ENCODE results near the gene SF3A2. TPM values are rescaled to one million over a fixed set of nuclear protein-coding genes. Genes with fewer than 3 reads are reported as not detected.

The SF3A2 gene
- total and polyA plus RNA-seq, 10 of the 15 experiments (the other 5 are each of a cell fraction or from before 2014, with no cell fraction given): 0.33 to 143 (median 30.6) TPM

GRCh38 chr19:2288818-2289713 is 52.4 kb downstream of the SF3A2 start (continued):
- no peak for TF ChIP-seq CBX5 (IDR thresholded peaks at IDR 0.05; ENCODE audit: low read depth)
- 0 out of 2 replicates have a peak, but pooled peaks have one; percentile 28 for TF ChIP-seq LARP7 (IDR thresholded peaks at IDR 0.05)
- TF ChIP-seq RELB (IDR thresholded peaks at IDR 0.05; ENCODE audit: low read depth): peak; percentile 72
- no peak for TF ChIP-seq USF1 (IDR thresholded peaks at IDR 0.05; ENCODE audit: borderline replicate concordance, extremely low read length, insufficient read depth, low read depth, low read length)

- WGBS (ENCODE audit: insufficient coverage, insufficient replicate concordance, low lambda C conversion rate, missing lambda C conversion rate): 1% methylated on average over 52 of the region's 74 CpGs
- BruUV-seq (replicated peaks): TSS peak; percentile 55
- no peaks in the 10 kb centered on the region for H3K9me3 ChIP-seq (replicated peaks; ENCODE audit: control insufficient read depth, insufficient read depth, low read length)
- H3K27me3 ChIP-seq (replicated peaks in 1 of 2; ENCODE audit: control insufficient read depth in 2 of 2, insufficient read depth in 2 of 2, low read length in 1 of 2): no peaks in the 10 kb centered on the region
- H3K4me1 ChIP-seq (ENCODE audit: control insufficient read depth, insufficient read depth, low read length): peaks cover 30% of the 10 kb centered on the region
- FAIRE-seq (peak; percentile 95), ATAC-seq (peak; percentile 72), DNase-seq (ENCODE audit: low read depth, low spot score) (peak; percentile 48)
- RAD21 ChIA-PET (ENCODE audit: unreplicated experiment): interaction anchor here (0.6 to 1.7 kb wide), 9 partner anchors 27 to 121 kb away, joined by 3 to 10 read pairs (median 4); partner anchors contain the start of genes LSM7 and SPPL2B
- H3K4me2 ChIP-seq (ENCODE audit: control insufficient read depth, insufficient read depth): peak overlapping the region; percentile 98
- H2AFZ ChIP-seq (ENCODE audit: control insufficient read depth, low read depth, low read length): peak overlapping the region; percentile 72
- H3K79me2 ChIP-seq (ENCODE audit: control insufficient read depth, insufficient read depth, low read length): no peaks in the 10 kb centered on the region; the same call in 1 of the 2 replicates
- H4K20me1 ChIP-seq (ENCODE audit: control insufficient read depth, insufficient read depth): no peaks in the 10 kb centered on the region
- SMC1A ChIA-PET (ENCODE audit: uncharacterized antibody, unreplicated experiment): interaction anchor here (1.1 to 2.9 kb wide), 4 partner anchors 13 to 103 kb away, joined by 3 to 11 read pairs (median 8); no protein-coding TSS in a partner anchor
- peak overlapping the region; percentile 65 for H3K4me3 ChIP-seq
- intact Hi-C loops (cut with micrococcal nuclease; ENCODE audit: unreplicated experiment): loop anchor here (1.0 kb wide), 1 partner anchor 38 kb away; the partner anchor contains the start of genes LSM7 and SPPL2B
- POLR2A ChIA-PET: interaction anchor here (0.5 to 1.5 kb wide), 6 partner anchors 18 to 198 kb away, joined by 3 to 8 read pairs (median 5); partner anchors contain the start of genes LSM7 and SPPL2B
- in situ Hi-C loops (cut with MboI): no loop called here
- CTCF ChIA-PET: interaction anchor here (0.6 to 2.5 kb wide), 6 partner anchors 16 to 102 kb away, joined by 3 to 13 read pairs (median 4); no protein-coding TSS in a partner anchor
- H3K27ac ChIP-seq (ENCODE audit: control insufficient read depth, insufficient read depth): peak overlapping the region; percentile 74
- H3K9ac ChIP-seq (ENCODE audit: control insufficient read depth, insufficient read depth, low read length): peak overlapping the region; percentile 65
- H3K36me3 ChIP-seq (ENCODE audit: control insufficient read depth in 2 of 2, insufficient read depth in 2 of 2, low read length in 1 of 2): no peaks in the 10 kb centered on the region
- TF ChIP-seq ZNF384 (IDR thresholded peaks at IDR 0.05; ENCODE audit: borderline replicate concordance, low read depth, low read length): peak; percentile 11; the same call in 1 of the 2 replicates
- 0 out of 2 replicates have a peak, but pooled peaks have one; percentile 70 for TF ChIP-seq LARP7 (IDR thresholded peaks at IDR 0.05)
- peak; percentile 64; the same call in 1 of the 2 replicates for TF ChIP-seq TBL1XR1 (IDR thresholded peaks at IDR 0.05; ENCODE audit: low read depth, low read length)
- TF ChIP-seq JUNB (IDR thresholded peaks at IDR 0.05): peak; percentile 59; the same call in 1 of the 2 replicates
- no peak for TF ChIP-seq RFX5 (IDR thresholded peaks at IDR 0.05; ENCODE audit: low read depth, low read length)
- no peak for TF ChIP-seq EZH2 (IDR thresholded peaks at IDR 0.05; ENCODE audit: borderline replicate concordance, control insufficient read depth, low read depth, low read length)
- TF ChIP-seq SIN3A (IDR thresholded peaks at IDR 0.05; ENCODE audit: low read depth, low read length): no peak
- TF ChIP-seq DPF2 (IDR thresholded peaks at IDR 0.05): peak; percentile 72
- peak; percentile 46 for TF ChIP-seq MEF2B (IDR thresholded peaks at IDR 0.05; ENCODE audit: partially characterized antibody, poor library complexity, severe bottlenecking)
- TF ChIP-seq ATF7 (IDR thresholded peaks at IDR 0.05; ENCODE audit: low read depth): peak; percentile 31; the same call in 1 of the 2 replicates
- TF ChIP-seq POU2F2 (IDR thresholded peaks at IDR 0.05; ENCODE audit: borderline replicate concordance, low read depth, low read length): peak; percentile 45; the same call in 1 of the 3 replicates
- peak in 1 of 2 experiments; percentile 52; a peak in 1 of 4 replicates for TF ChIP-seq ETV6 (conservative IDR thresholded peaks at IDR 0.05 in 1 of 2, IDR thresholded peaks at IDR 0.05 in 1 of 2; ENCODE audit: borderline replicate concordance in 1 of 2, low read depth in 1 of 2)
- 0 out of 2 replicates have a peak, but pooled peaks have one; percentile 27 for TF ChIP-seq NBN (IDR thresholded peaks at IDR 0.05)
- no peak for TF ChIP-seq BMI1 (IDR thresholded peaks at IDR 0.05; ENCODE audit: borderline replicate concordance)
Observed at GRCh38 chr19:2289714-2290435, 53.3 kb downstream of the SF3A2 start.
